ENCODE results near the gene SVEP1. TPM values are rescaled to one million over a fixed set of nuclear protein-coding genes. Genes with fewer than 3 reads are reported as not detected.
"Not testable (repeated sequence)": the region's sequence is repeated elsewhere in the genome, so short reads cannot be mapped to it uniquely, and the experiment has no call there.

SVEP1 gene
- total RNA-seq, 1 donor from 2014 or later = 8.8 TPM

DNA sequence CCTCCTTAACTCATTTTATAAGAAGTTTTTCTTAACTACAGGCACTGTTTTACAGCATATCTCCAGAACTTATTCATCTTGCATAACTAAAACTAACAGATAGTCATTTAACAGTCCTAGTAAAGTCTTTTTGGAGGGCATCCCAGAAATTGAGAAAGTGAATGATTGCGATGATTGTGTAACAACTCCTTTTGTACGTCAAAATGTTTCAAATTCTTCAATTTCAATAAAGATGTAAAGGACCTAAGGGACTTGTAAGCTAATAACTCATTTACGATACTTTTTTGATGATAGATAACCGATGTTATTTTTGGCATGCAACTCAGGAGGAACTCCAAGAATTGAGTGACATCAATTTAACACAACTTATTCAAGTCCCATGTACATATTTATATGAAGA, 42.7 kb downstream of the SVEP1 start:
- Histone ChIP-seq H3K4me3 (no peak overlapping the region), H3K9me3 (replicated peaks) (peaks cover 5% of the 10 kb centered on the region), H3K27ac (replicated peaks) (peak overlapping the region; percentile 41), H3K36me3 (no peaks in the 10 kb centered on the region), H3K4me1 (peaks cover 19% of the 10 kb centered on the region), H3K27me3 (ENCODE audit: low read depth) (no peaks in the 10 kb centered on the region)
- TF ChIP-seq, protein P1, sequence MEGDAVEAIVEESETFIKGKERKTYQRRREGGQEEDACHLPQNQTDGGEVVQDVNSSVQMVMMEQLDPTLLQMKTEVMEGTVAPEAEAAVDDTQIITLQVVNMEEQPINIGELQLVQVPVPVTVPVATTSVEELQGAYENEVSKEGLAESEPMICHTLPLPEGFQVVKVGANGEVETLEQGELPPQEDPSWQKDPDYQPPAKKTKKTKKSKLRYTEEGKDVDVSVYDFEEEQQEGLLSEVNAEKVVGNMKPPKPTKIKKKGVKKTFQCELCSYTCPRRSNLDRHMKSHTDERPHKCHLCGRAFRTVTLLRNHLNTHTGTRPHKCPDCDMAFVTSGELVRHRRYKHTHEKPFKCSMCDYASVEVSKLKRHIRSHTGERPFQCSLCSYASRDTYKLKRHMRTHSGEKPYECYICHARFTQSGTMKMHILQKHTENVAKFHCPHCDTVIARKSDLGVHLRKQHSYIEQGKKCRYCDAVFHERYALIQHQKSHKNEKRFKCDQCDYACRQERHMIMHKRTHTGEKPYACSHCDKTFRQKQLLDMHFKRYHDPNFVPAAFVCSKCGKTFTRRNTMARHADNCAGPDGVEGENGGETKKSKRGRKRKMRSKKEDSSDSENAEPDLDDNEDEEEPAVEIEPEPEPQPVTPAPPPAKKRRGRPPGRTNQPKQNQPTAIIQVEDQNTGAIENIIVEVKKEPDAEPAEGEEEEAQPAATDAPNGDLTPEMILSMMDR (IDR thresholded peaks at IDR 0.05; ENCODE audit: borderline replicate concordance) = no peak
- intact Hi-C loops (cut with micrococcal nuclease) = no loop called here
- no peak for DNase-seq

DNA sequence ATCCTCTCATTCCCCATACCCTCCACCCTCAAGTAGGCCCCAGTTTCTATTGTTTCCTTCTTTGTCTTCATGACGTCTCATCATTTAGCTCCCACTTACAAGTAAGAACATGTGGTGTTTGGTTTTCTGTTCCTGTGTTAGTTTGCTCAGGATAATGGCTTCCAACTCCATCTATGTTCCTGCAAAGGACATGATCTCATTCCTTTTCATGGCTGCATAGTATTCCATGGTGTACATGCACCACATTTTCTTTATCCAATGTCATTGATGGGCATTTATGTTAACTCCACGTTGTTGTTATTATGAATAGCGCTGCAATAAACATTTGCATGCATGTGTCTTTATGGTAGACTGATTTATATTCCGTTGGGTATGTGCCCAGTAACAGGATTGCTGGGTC, 45.4 kb downstream of the SVEP1 start:
- DNase-seq; H3K36me3 ChIP-seq; H3K27ac ChIP-seq (replicated peaks); intact Hi-C loops (cut with micrococcal nuclease); H3K27me3 ChIP-seq (ENCODE audit: low read depth); H3K9me3 ChIP-seq (replicated peaks); H3K4me3 ChIP-seq: not testable (repeated sequence)
- H3K4me1 ChIP-seq = peaks cover 21% of the 10 kb centered on the region

GRCh38 chr9:110532908-110533665, 46.5 kb downstream of the SVEP1 start:
- DNase-seq = no peak
- H3K9me3 ChIP-seq (replicated peaks) = peaks cover 17% of the 10 kb centered on the region
- TF ChIP-seq, protein P1 (IDR thresholded peaks at IDR 0.05; ENCODE audit: borderline replicate concordance) = no peak
- intact Hi-C loops (cut with micrococcal nuclease) = no loop called here
- H3K4me3 ChIP-seq = no peak overlapping the region
- H3K27ac ChIP-seq (replicated peaks) = no peak overlapping the region
- H3K4me1 ChIP-seq = peaks cover 15% of the 10 kb centered on the region
- no peaks in the 10 kb centered on the region for H3K36me3 ChIP-seq
- no peaks in the 10 kb centered on the region for H3K27me3 ChIP-seq (ENCODE audit: low read depth)

GRCh38 chr9:110531776-110532175, 47.8 kb downstream of the SVEP1 start:
- Histone ChIP-seq H3K9me3 (replicated peaks) (peaks cover 21% of the 10 kb centered on the region), H3K27ac (replicated peaks) (no peak overlapping the region), H3K36me3 (no peaks in the 10 kb centered on the region), H3K4me3 (no peak overlapping the region), H3K4me1 (peaks cover 11% of the 10 kb centered on the region), H3K27me3 (ENCODE audit: low read depth) (no peaks in the 10 kb centered on the region)
- intact Hi-C loops (cut with micrococcal nuclease) = no loop called here
- TF ChIP-seq, protein P1 (IDR thresholded peaks at IDR 0.05; ENCODE audit: borderline replicate concordance) = no peak
- DNase-seq = no peak

- H3K9me3 ChIP-seq (replicated peaks) = peaks cover 21% of the 10 kb centered on the region
- H3K27me3 ChIP-seq (ENCODE audit: low read depth); intact Hi-C loops (cut with micrococcal nuclease); H3K4me3 ChIP-seq; H3K27ac ChIP-seq (replicated peaks); H3K36me3 ChIP-seq; DNase-seq; H3K4me1 ChIP-seq: not testable (repeated sequence)
Observed at GRCh38 chr9:110531241-110531640, 48.3 kb downstream of the SVEP1 start.

- Histone ChIP-seq H3K4me1 (peaks cover 5% of the 10 kb centered on the region), H3K27me3 (ENCODE audit: low read depth) (no peaks in the 10 kb centered on the region), H3K27ac (replicated peaks) (no peak overlapping the region), H3K4me3 (no peak overlapping the region), H3K9me3 (replicated peaks) (peaks cover 21% of the 10 kb centered on the region), H3K36me3 (no peaks in the 10 kb centered on the region)
- intact Hi-C loops (cut with micrococcal nuclease) = no loop called here
- DNase-seq = no peak
- TF ChIP-seq, protein P1 (IDR thresholded peaks at IDR 0.05; ENCODE audit: borderline replicate concordance) = no peak
Observed at GRCh38 chr9:110528645-110529044, 50.9 kb downstream of the SVEP1 start.

All from left ventricle myocardium inferior (tissue), 1 donor.